Heart right ventricle (tissue), 16 donors: Measurements from ENCODE around the gene RBM20. TPM values are rescaled to one million over a fixed set of nuclear protein-coding genes. Genes with fewer than 3 reads are reported as not detected.
A peak's percentile ranks its signal among the peaks of the same experiment; 100 is the strongest.

Source experiments
- ATAC-seq, 8 donors: fragments of 200-7000 bp; cut with Tn5 transposase; one replicate each; pipeline ENCODE4 v1.9.1; 2020; ENCODE audit warnings: mild to moderate bottlenecking in 8 of 8, moderate library complexity in 8 of 8, moderate number of reproducible peaks in 1 of 8
- DNase-seq, 2 donors: peaks; one replicate each; pipeline ENCODE4 v3.0.0-alpha.2; 2020
- H3K27ac ChIP-seq, 10 donors: fragments of 200-600 bp; sonication (generic) in 2 of 10; one replicate each; pipeline versions ENCODE4 v1.5.0 to v1.8.0; 2020 to 2022; ENCODE audit warnings: mild to moderate bottlenecking in 3 of 10
- H3K27me3 ChIP-seq, 7 donors: fragments of 200-600 bp; one replicate each; pipeline ENCODE4 v1.8.0; 2021 to 2022; ENCODE audit warnings: mild to moderate bottlenecking in 2 of 7
- H3K36me3 ChIP-seq, 9 donors: fragments of 200-600 bp; sonication (generic) in 1 of 9; one replicate each; pipeline versions ENCODE4 v1.5.0 to v1.8.0; 2020 to 2022; ENCODE audit warnings: mild to moderate bottlenecking in 2 of 9
- H3K4me1 ChIP-seq, 9 donors: fragments of 200-600 bp; sonication (generic) in 1 of 9; one replicate each; pipeline versions ENCODE4 v1.5.0 to v1.8.0; 2020 to 2022; ENCODE audit warnings: mild to moderate bottlenecking in 4 of 9
- H3K4me3 ChIP-seq, 10 donors: fragments of 200-600 bp; sonication (generic) in 2 of 10; one replicate each; pipeline versions ENCODE4 v1.5.0 to v1.8.0; 2020 to 2022; ENCODE audit warnings: mild to moderate bottlenecking in 7 of 10, moderate library complexity in 2 of 10
- H3K9me3 ChIP-seq, 11 donors: fragments of 200-600 bp in 10 of 11; sonication (generic) in 2 of 11; one replicate each; pipeline versions ENCODE4 v1.5.0 to v1.8.0; 2013 to 2022; ENCODE audit warnings: mild to moderate bottlenecking in 2 of 11, control low read depth in 1 of 11, moderate library complexity in 1 of 11
- CTCF ChIP-seq, 9 donors: fragments of 200-600 bp; sonication (generic) in 2 of 9; IDR thresholded peaks; one replicate each; pipeline versions ENCODE4 v1.5.0 to v1.8.0; 2021 to 2022; ENCODE audit warnings: antibody characterized with exemption in 9 of 9, mild to moderate bottlenecking in 5 of 9, moderate library complexity in 1 of 9
- WGBS, 2 donors: extraction: QIAGEN DNeasy Blood & Tissue Kit; methylation state at CpG; one replicate each; pipeline ENCODE4 v1.1.7; 2013; ENCODE audit warnings: inconsistent platforms in 1 of 2; 5-methylcytosine and 5-hydroxymethylcytosine counted together
- intact Hi-C, 10 donors: fragments of 100-400 bp; cut with DNase I; formaldehyde crosslinking; loops; one replicate each; pipeline versions ENCODE4 v1.11.1 to v1.14.2; 2022
- polyA plus RNA-seq, 2 donors: library from polyadenylated mRNA; stranded (reverse); fragments of 200-250 nt; gene quantifications; one replicate each; pipeline ENCODE4 v1.2.3, GENCODE V29; 2013
- total RNA-seq, 10 donors: library from RNA; stranded (reverse); fragmentation: NEBNext Ultra II Directional in 3 of 10; extraction: Animal tissue kit (Norgen Biotek cat#: 25700) in 3 of 10; gene quantifications; one replicate each; pipeline versions ENCODE4 v1.2.1 to v1.2.4, GENCODE V29; 2021 to 2023
- donor health status: Arrhythmogenic right ventricular cardiomyopathy.
- donor health status: ischemic (EF 13 %, LVEDD 7.1; RV severe dilation, severe dysfunction).
- donor health status: healthy with polysubstance abuse.
- donor health status: DM: no; HTN: yes; CAD: no.
- donor health status: DM: no; HTN: no; CAD: no.
- donor health status: ischemic (EF 25% LVEDD 6.9; RV normal size, moderate dysfunction).
- donor health status: ischemic (EF 25% LVEDD 5.7; RV mildly dilated, moderate dysfunction).
- donor health status: healthy.
- donor health status: DM: yes; HTN: yes; CAD: no.
- donor health status: Ischemic cardiomyopathy.
- donor health status: ischemic (EF 35%, LVEDD 5.7; RV mildly dilated, moderate dysfunction).
- donor health status: nonischemic (EF 11% LVEDD 7.7; RV severe dilation, severe dysfunction).
- donor health status: DM: yes; HTN: yes; CAD: no.
- donor health status: PGD.
- donor health status: ischemic (EF 29% LVEDD 5.4; RV normal size, mild dysfunction).
- donor health status: nonischemic (EF 23%, LVEDD 6.1; RV moderate dilation, normal function).

Gene RBM20
- total and polyA plus RNA-seq, 12 donors: 10.1 to 186 (median 134) TPM

- Histone ChIP-seq H3K9me3 (peaks cover 0 to 10% (median 2%) of the 10 kb centered on the region in 11 donors), H3K4me3 (no peak overlapping the region), H3K36me3 (no peaks in the 10 kb centered on the region), H3K4me1 (peaks cover 0 to 36% (median 10%) of the 10 kb centered on the region in 9 donors), H3K27ac (peak overlapping the region in 9 of 10 donors; percentile 0 to 89 (median 81)), H3K27me3 (peaks cover 0 to 4% (median 0%) of the 10 kb centered on the region in 7 donors)
- no peak for TF ChIP-seq CTCF (IDR thresholded peaks at IDR 0.05)
- 90 to 95% methylated on average over 2 of the region's 2 CpGs for WGBS, 2 donors
- intact Hi-C loops: loop anchor here in 1 of 10 donors (5.0 kb wide), 1 partner anchor 50 kb away; no protein-coding TSS in a partner anchor
- DNase-seq (no peak), ATAC-seq (no peak)
These were observed 42.8 kb downstream of the RBM20 start for GRCh38 chr10:110686949-110687348.

GRCh38 chr10:110687400-110687799, 43.3 kb downstream of the RBM20 start:
- intact Hi-C loops: loop anchor here in 1 of 10 donors (5.0 kb wide), 1 partner anchor 50 kb away; no protein-coding TSS in a partner anchor
- no peak for TF ChIP-seq CTCF (IDR thresholded peaks at IDR 0.05)
- no peak for DNase-seq
- Histone ChIP-seq H3K27ac (peak overlapping the region in 6 of 10 donors; percentile 76 to 89 (median 87)), H3K4me1 (peaks cover 0 to 31% (median 10%) of the 10 kb centered on the region in 9 donors), H3K4me3 (no peak overlapping the region), H3K36me3 (no peaks in the 10 kb centered on the region), H3K9me3 (peaks cover 0 to 14% (median 4%) of the 10 kb centered on the region in 11 donors), H3K27me3 (peaks cover 0 to 4% (median 0%) of the 10 kb centered on the region in 7 donors)
- no peak for ATAC-seq
- 85 to 86% methylated on average over 6 of the region's 6 CpGs for WGBS, 2 donors

GRCh38 chr10:110691139-110691538, 47.0 kb downstream of the RBM20 start:
- DNase-seq: no peak
- intact Hi-C loops: no loop called here
- TF ChIP-seq CTCF (IDR thresholded peaks at IDR 0.05): no peak
- Histone ChIP-seq H3K4me1 (peaks cover 0 to 35% (median 6%) of the 10 kb centered on the region in 9 donors), H3K4me3 (no peak overlapping the region), H3K27ac (peak overlapping the region in 4 of 10 donors; percentile 2 to 86 (median 13)), H3K9me3 (peaks cover 0 to 24% (median 14%) of the 10 kb centered on the region in 11 donors), H3K27me3 (no peaks in the 10 kb centered on the region), H3K36me3 (no peaks in the 10 kb centered on the region)
- no peak for ATAC-seq
- 91% methylated on average over 2 of the region's 2 CpGs for WGBS, 2 donors

GRCh38 chr10:110694263-110694662, 50.1 kb downstream of the RBM20 start:
- intact Hi-C loops: no loop called here
- Histone ChIP-seq H3K9me3 (peaks cover 0 to 24% (median 14%) of the 10 kb centered on the region in 11 donors), H3K36me3 (no peaks in the 10 kb centered on the region), H3K27me3 (no peaks in the 10 kb centered on the region), H3K4me1 (peaks cover 0 to 52% (median 20%) of the 10 kb centered on the region in 9 donors), H3K27ac (peak overlapping the region in 5 of 10 donors; percentile 24 to 58 (median 42)), H3K4me3 (no peak overlapping the region)
- DNase-seq (no peak), ATAC-seq (no peak)
- no peak for TF ChIP-seq CTCF (IDR thresholded peaks at IDR 0.05)
- 9 to 30% methylated on average over 1 of the region's 1 CpG for WGBS, 2 donors
